HepG2 (cell line): ENCODE results near the gene LIFR. TPM values are rescaled to one million over a fixed set of nuclear protein-coding genes. Genes with fewer than 3 reads are reported as not detected.

Experiments used
- CAMTA2 ChIP-seq: sonication (generic); formaldehyde crosslinking; IDR thresholded peaks from 2 replicates; pipeline ENCODE4 v1.4.0; 2020; ENCODE audit warnings: mild to moderate bottlenecking, missing genetic modification reagents, borderline replicate concordance
- CBX1 ChIP-seq: IDR thresholded peaks from one replicate; pipeline ENCODE4 v1.6.1; 2016; ENCODE audit warnings: antibody characterized with exemption, low read depth
- DPF2 ChIP-seq: sonication (generic); formaldehyde crosslinking; IDR thresholded peaks from 2 replicates; pipeline ENCODE4 v1.4.0; 2020; ENCODE audit warnings: mild to moderate bottlenecking, low read depth, missing genetic modification reagents, borderline replicate concordance
- FOXJ3 ChIP-seq: sonication (generic); formaldehyde crosslinking; IDR thresholded peaks from 2 replicates; pipeline ENCODE4 v1.4.0; 2020; ENCODE audit warnings: missing genetic modification reagents, mild to moderate bottlenecking, borderline replicate concordance
- HOXA5 ChIP-seq: sonication (generic); formaldehyde crosslinking; IDR thresholded peaks from 2 replicates; pipeline ENCODE4 v1.4.0; 2020; ENCODE audit warnings: missing genetic modification reagents
- NRL ChIP-seq: sonication (generic); formaldehyde crosslinking; IDR thresholded peaks from 2 replicates; pipeline ENCODE4 v1.5.0; 2020; ENCODE audit warnings: missing genetic modification reagents, mild to moderate bottlenecking, moderate library complexity, borderline replicate concordance
- SMAD3 ChIP-seq: sonication (generic); formaldehyde crosslinking; IDR thresholded peaks from 2 replicates; pipeline ENCODE4 v1.4.0; 2020; ENCODE audit warnings: missing genetic modification reagents
- TAF1 ChIP-seq: sonication (generic); formaldehyde crosslinking; IDR thresholded peaks from 2 replicates; pipeline ENCODE4 v1.4.0; 2020; ENCODE audit warnings: missing genetic modification reagents
- THAP11 ChIP-seq: IDR thresholded peaks from 2 replicates; pipeline ENCODE4 v1.6.1; 2016; ENCODE audit warnings: missing biosample characterization, missing genetic modification reagents
- ZKSCAN1 ChIP-seq: fragments of 150-350 bp; IDR thresholded peaks from 2 replicates; pipeline ENCODE4 v1.6.1; 2014; ENCODE audit warnings: low read length
- ZNF24 ChIP-seq: fragments of 450-650 bp; IDR thresholded peaks from 2 replicates; pipeline ENCODE4 v1.6.1; 2017; ENCODE audit warnings: antibody characterized with exemption, mild to moderate bottlenecking
- ZNF30 ChIP-seq: sonication (generic); formaldehyde crosslinking; IDR thresholded peaks from 2 replicates; pipeline ENCODE4 v1.5.0; 2020; ENCODE audit warnings: mild to moderate bottlenecking, missing genetic modification reagents
- ZNF317 ChIP-seq: sonication (generic); formaldehyde crosslinking; IDR thresholded peaks from 2 replicates; pipeline ENCODE4 v1.5.0; 2020; ENCODE audit warnings: mild to moderate bottlenecking, missing genetic modification reagents
- ZNF331 ChIP-seq: sonication (generic); formaldehyde crosslinking; IDR thresholded peaks from 2 replicates; pipeline ENCODE4 v1.4.0; 2020; ENCODE audit warnings: missing genetic modification reagents
- ZNF672 ChIP-seq: sonication (generic); formaldehyde crosslinking; IDR thresholded peaks from 2 replicates; pipeline ENCODE4 v1.8.1; 2022; ENCODE audit warnings: missing genetic modification reagents
- ZNF749 ChIP-seq: sonication (generic); formaldehyde crosslinking; IDR thresholded peaks from 2 replicates; pipeline ENCODE4 v1.8.0; 2022; ENCODE audit warnings: mild to moderate bottlenecking, missing genetic modification reagents, moderate library complexity, borderline replicate concordance
- ZNF792 ChIP-seq: IDR thresholded peaks from 2 replicates; pipeline ENCODE4 v1.6.1; 2016
- polyA plus RNA-seq, 8 experiments: library from polyadenylated mRNA; depleted of rRNA in 3 of 8; stranded (reverse) in 7 of 8; unstranded in 1 of 8; fragments of >200 nt; fragmentation: Illumina TruSeq in 4 of 8; extraction: Trizol in 4 of 8; gene quantifications; 2 replicates each; pipeline versions ENCODE4 v1.2.1 to v1.2.3, GENCODE V29; 2011 to 2016; ENCODE audit warnings: low read depth in 4 of 8, missing spikeins in 1 of 8, mixed read lengths in 1 of 8; ENCODE audit not compliant: insufficient read depth in 1 of 8
- total RNA-seq, 5 experiments: library from RNA; depleted of rRNA; stranded (reverse); fragments of >200 nt; fragmentation: Illumina TruSeq; extraction: Trizol; gene quantifications; 2 replicates each; pipeline ENCODE4 v1.2.3, GENCODE V29; 2016; ENCODE audit warnings: low read depth in 1 of 5
- TF ChIP-seq, protein P1 (sequence below): sonication (generic); formaldehyde crosslinking; IDR thresholded peaks from 2 replicates; pipeline ENCODE4 v1.8.1; 2022; ENCODE audit warnings: low read depth, mild to moderate bottlenecking, missing genetic modification reagents
- TF ChIP-seq, protein P2 (sequence below): sonication (generic); formaldehyde crosslinking; IDR thresholded peaks from 2 replicates; pipeline ENCODE4 v1.4.0; 2020; ENCODE audit warnings: mild to moderate bottlenecking, missing genetic modification reagents
- TF ChIP-seq, protein P3 (sequence below): sonication (generic); formaldehyde crosslinking; IDR thresholded peaks from 2 replicates; pipeline ENCODE4 v1.4.0; 2020; ENCODE audit warnings: missing genetic modification reagents

Gene LIFR
- total and polyA plus RNA-seq, 2 of the 13 experiments (the other 11 are each of a cell fraction or from before 2014, with no cell fraction given) = 6.3 to 25.2 TPM

DNA sequence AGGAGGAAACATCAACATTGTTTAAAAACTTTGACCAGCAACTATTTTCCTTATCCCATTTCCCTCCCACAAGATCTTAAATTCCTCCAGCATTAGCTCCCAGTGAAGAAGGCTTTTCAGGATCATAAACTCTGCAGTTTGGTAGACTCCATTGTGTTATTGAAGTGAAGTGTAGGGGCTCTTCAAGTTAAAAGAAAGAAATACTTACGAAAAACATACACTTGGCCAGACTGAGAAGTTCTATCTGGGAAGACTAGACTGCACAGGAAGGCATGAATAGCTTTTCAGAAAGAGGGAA, 22.3 kb downstream of the LIFR start (continued):
- TF ChIP-seq ZNF749 (no peak), TAF1 (no peak), ZKSCAN1 (no peak), ZNF331 (CRISPR knock-in tag) (no peak), DPF2 (CRISPR knock-in tag) (no peak), HOXA5 (CRISPR knock-in tag) (0 out of 2 replicates have a peak, but pooled peaks have one; percentile 9), NRL (CRISPR knock-in tag) (no peak), FOXJ3 (CRISPR knock-in tag) (0 out of 2 replicates have a peak, but pooled peaks have one; percentile 12), ZNF672 (CRISPR knock-in tag) (no peak), THAP11 (no peak), ZNF317 (no peak), ZNF24 (no peak), CBX1 (no peak), CAMTA2 (CRISPR knock-in tag) (no peak), SMAD3 (CRISPR knock-in tag) (no peak), ZNF792 (no peak), ZNF30 (CRISPR knock-in tag) (no peak)
- TF ChIP-seq, protein P1, sequence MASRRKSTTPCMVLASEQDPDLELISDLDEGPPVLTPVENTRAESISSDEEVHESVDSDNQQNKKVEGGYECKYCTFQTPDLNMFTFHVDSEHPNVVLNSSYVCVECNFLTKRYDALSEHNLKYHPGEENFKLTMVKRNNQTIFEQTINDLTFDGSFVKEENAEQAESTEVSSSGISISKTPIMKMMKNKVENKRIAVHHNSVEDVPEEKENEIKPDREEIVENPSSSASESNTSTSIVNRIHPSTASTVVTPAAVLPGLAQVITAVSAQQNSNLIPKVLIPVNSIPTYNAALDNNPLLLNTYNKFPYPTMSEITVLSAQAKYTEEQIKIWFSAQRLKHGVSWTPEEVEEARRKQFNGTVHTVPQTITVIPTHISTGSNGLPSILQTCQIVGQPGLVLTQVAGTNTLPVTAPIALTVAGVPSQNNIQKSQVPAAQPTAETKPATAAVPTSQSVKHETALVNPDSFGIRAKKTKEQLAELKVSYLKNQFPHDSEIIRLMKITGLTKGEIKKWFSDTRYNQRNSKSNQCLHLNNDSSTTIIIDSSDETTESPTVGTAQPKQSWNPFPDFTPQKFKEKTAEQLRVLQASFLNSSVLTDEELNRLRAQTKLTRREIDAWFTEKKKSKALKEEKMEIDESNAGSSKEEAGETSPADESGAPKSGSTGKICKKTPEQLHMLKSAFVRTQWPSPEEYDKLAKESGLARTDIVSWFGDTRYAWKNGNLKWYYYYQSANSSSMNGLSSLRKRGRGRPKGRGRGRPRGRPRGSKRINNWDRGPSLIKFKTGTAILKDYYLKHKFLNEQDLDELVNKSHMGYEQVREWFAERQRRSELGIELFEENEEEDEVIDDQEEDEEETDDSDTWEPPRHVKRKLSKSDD (CRISPR knock-in tag) = no peak
- TF ChIP-seq, protein P2, sequence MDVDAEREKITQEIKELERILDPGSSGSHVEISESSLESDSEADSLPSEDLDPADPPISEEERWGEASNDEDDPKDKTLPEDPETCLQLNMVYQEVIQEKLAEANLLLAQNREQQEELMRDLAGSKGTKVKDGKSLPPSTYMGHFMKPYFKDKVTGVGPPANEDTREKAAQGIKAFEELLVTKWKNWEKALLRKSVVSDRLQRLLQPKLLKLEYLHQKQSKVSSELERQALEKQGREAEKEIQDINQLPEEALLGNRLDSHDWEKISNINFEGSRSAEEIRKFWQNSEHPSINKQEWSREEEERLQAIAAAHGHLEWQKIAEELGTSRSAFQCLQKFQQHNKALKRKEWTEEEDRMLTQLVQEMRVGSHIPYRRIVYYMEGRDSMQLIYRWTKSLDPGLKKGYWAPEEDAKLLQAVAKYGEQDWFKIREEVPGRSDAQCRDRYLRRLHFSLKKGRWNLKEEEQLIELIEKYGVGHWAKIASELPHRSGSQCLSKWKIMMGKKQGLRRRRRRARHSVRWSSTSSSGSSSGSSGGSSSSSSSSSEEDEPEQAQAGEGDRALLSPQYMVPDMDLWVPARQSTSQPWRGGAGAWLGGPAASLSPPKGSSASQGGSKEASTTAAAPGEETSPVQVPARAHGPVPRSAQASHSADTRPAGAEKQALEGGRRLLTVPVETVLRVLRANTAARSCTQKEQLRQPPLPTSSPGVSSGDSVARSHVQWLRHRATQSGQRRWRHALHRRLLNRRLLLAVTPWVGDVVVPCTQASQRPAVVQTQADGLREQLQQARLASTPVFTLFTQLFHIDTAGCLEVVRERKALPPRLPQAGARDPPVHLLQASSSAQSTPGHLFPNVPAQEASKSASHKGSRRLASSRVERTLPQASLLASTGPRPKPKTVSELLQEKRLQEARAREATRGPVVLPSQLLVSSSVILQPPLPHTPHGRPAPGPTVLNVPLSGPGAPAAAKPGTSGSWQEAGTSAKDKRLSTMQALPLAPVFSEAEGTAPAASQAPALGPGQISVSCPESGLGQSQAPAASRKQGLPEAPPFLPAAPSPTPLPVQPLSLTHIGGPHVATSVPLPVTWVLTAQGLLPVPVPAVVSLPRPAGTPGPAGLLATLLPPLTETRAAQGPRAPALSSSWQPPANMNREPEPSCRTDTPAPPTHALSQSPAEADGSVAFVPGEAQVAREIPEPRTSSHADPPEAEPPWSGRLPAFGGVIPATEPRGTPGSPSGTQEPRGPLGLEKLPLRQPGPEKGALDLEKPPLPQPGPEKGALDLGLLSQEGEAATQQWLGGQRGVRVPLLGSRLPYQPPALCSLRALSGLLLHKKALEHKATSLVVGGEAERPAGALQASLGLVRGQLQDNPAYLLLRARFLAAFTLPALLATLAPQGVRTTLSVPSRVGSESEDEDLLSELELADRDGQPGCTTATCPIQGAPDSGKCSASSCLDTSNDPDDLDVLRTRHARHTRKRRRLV (CRISPR knock-in tag) = 0 out of 2 replicates have a peak, but pooled peaks have one; percentile 3
- TF ChIP-seq, protein P3, sequence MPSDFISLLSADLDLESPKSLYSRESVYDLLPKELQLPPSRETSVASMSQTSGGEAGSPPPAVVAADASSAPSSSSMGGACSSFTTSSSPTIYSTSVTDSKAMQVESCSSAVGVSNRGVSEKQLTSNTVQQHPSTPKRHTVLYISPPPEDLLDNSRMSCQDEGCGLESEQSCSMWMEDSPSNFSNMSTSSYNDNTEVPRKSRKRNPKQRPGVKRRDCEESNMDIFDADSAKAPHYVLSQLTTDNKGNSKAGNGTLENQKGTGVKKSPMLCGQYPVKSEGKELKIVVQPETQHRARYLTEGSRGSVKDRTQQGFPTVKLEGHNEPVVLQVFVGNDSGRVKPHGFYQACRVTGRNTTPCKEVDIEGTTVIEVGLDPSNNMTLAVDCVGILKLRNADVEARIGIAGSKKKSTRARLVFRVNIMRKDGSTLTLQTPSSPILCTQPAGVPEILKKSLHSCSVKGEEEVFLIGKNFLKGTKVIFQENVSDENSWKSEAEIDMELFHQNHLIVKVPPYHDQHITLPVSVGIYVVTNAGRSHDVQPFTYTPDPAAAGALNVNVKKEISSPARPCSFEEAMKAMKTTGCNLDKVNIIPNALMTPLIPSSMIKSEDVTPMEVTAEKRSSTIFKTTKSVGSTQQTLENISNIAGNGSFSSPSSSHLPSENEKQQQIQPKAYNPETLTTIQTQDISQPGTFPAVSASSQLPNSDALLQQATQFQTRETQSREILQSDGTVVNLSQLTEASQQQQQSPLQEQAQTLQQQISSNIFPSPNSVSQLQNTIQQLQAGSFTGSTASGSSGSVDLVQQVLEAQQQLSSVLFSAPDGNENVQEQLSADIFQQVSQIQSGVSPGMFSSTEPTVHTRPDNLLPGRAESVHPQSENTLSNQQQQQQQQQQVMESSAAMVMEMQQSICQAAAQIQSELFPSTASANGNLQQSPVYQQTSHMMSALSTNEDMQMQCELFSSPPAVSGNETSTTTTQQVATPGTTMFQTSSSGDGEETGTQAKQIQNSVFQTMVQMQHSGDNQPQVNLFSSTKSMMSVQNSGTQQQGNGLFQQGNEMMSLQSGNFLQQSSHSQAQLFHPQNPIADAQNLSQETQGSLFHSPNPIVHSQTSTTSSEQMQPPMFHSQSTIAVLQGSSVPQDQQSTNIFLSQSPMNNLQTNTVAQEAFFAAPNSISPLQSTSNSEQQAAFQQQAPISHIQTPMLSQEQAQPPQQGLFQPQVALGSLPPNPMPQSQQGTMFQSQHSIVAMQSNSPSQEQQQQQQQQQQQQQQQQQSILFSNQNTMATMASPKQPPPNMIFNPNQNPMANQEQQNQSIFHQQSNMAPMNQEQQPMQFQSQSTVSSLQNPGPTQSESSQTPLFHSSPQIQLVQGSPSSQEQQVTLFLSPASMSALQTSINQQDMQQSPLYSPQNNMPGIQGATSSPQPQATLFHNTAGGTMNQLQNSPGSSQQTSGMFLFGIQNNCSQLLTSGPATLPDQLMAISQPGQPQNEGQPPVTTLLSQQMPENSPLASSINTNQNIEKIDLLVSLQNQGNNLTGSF (CRISPR knock-in tag) = no peak
